Fibroblast of mammary gland (primary cell): ENCODE measurements around the gene STAT4.

Experiments
- DNase-seq: peaks from one replicate; pipeline ENCODE4 v3.0.0-alpha.2; 2010; ENCODE audit warnings: low read depth
- H3K4me3 ChIP-seq: 2 replicates; pipeline ENCODE4 v1.5.1; 2011; ENCODE audit warnings: low read depth, mild to moderate bottlenecking, low read length, moderate library complexity; ENCODE audit not compliant: control insufficient read depth
- TF ChIP-seq, protein P1 (sequence below): conservative IDR thresholded peaks from 2 replicates; pipeline ENCODE4 v1.5.1; 2011; ENCODE audit warnings: low read depth, low read length, inconsistent platforms; ENCODE audit not compliant: control insufficient read depth, insufficient read depth

Gene STAT4

DNA sequence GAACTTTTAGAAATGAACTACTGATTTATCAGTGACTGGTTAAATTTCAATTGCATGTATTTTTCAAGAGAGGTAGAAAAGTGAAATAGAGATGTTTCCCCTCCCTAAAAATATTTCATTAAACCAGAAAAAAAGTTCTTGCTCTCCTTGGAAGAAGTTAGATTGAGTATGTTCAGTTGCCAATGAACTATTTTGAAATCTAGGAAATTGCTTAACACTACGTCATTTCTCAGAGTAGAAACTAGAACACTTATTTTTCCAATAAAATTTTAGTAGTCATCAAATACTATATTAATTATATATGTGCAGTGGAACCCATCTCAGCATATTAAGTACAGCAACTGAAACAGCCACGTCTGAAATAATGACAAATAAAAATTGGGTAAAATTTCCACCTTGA is 85.0 kb downstream of the STAT4 start:
- no peak overlapping the region for H3K4me3 ChIP-seq
- TF ChIP-seq, protein P1, sequence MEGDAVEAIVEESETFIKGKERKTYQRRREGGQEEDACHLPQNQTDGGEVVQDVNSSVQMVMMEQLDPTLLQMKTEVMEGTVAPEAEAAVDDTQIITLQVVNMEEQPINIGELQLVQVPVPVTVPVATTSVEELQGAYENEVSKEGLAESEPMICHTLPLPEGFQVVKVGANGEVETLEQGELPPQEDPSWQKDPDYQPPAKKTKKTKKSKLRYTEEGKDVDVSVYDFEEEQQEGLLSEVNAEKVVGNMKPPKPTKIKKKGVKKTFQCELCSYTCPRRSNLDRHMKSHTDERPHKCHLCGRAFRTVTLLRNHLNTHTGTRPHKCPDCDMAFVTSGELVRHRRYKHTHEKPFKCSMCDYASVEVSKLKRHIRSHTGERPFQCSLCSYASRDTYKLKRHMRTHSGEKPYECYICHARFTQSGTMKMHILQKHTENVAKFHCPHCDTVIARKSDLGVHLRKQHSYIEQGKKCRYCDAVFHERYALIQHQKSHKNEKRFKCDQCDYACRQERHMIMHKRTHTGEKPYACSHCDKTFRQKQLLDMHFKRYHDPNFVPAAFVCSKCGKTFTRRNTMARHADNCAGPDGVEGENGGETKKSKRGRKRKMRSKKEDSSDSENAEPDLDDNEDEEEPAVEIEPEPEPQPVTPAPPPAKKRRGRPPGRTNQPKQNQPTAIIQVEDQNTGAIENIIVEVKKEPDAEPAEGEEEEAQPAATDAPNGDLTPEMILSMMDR = no peak
- DNase-seq = peak; percentile 66

DNA sequence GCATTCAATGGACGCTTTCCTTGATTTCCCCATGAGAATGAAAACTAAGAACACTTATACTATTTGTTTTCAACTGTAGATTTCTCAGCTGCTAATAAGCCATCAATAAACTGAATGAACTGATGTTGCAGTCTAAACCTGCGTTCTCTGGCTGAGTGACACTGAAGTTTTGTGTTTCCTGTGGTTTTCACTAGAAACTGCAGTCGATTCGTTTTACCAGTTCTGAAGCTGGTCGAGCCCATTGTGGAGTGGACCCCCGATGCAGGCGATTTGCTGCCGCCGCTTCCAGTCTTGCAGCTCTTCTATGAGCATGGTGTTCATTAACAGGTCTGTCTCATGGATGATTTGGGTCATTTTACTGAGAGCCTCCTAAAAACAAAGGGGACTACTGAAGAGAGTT is 86.2 kb downstream of the STAT4 start:
- DNase-seq = no peak
- TF ChIP-seq, protein P1 = no peak
- H3K4me3 ChIP-seq = no peak overlapping the region

DNA sequence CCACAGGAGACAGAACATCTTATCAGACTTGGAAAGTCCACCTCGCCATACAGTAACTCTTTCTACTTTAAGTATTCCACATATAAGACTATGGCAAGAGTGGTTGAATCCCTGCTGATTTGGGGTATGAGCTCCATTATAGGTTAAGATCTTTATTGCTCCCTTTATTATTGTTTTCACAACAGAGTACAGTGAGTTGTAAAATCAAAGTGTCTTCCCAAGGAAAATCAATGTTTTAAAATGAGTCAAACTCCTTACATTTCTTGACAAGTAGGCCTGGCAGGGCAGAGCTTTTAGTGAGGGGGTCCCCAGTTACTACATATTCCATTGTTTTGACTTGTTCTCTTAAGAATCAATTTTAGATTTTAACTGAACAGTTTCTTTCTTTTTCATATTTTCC is 87.2 kb downstream of the STAT4 start:
- TF ChIP-seq, protein P1 = no peak
- DNase-seq = no peak
- no peak overlapping the region for H3K4me3 ChIP-seq

DNA sequence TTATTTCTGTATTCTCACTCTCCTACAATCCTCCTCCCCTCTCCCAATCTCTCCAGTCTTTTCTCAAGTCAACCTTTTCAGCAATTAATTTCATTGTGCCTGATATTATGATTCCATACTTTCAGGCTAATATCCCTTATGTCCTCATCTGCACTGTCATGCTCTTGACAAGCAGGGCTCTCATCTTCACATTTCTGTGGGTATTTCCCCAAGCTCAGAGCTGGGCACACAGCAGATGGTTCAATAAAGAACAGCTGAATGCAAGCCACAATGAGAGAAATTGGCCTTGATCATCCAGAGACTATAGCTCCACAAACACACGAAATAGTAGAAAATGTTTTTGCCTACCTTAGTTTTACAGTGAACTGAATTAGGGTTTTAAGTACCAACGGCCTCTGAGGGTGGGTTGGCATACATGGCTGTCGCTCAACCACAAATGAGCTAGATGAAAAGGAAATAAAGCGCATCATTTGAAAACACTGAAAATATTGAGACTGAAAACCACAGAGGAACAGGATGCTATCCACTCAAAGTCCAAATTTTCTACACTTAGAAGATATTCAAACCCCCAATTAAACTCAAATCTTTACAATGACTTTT is 89.3 kb downstream of the STAT4 start:
- TF ChIP-seq, protein P1 = no peak
- H3K4me3 ChIP-seq = no peak overlapping the region
- DNase-seq = no peak

- no peak overlapping the region for H3K4me3 ChIP-seq
- TF ChIP-seq, protein P1 = no peak
- no peak for DNase-seq
Measured at GRCh38 chr2:191059308-191059707, 91.5 kb downstream of the STAT4 start.

- no peak overlapping the region for H3K4me3 ChIP-seq
- TF ChIP-seq, protein P1 = no peak
- DNase-seq = no peak
Measured at GRCh38 chr2:191056228-191056627, 94.6 kb downstream of the STAT4 start.

- no peak for DNase-seq
- TF ChIP-seq, protein P1 = no peak
- no peak overlapping the region for H3K4me3 ChIP-seq
Measured at GRCh38 chr2:191053256-191053655, 97.5 kb downstream of the STAT4 start.
